Body of pancreas (tissue), 4 donors: ENCODE results near the gene WWOX.

ENCODE experiments used
- CTCF ChIP-seq, 7 experiments: fragments of 450-650 bp in 4 of 7; fragments of 200-600 bp in 3 of 7; sonication (generic) in 3 of 7; IDR thresholded peaks; one replicate each; pipeline ENCODE4 v1.5.1; 2016 to 2019; ENCODE audit warnings: antibody characterized with exemption in 7 of 7
- POLR2A ChIP-seq, 3 donors: fragments of 450-650 bp; IDR thresholded peaks; one replicate each; pipeline ENCODE4 v1.6.1; 2016; ENCODE audit warnings: antibody characterized with exemption in 3 of 3, mild to moderate bottlenecking in 2 of 3

- no peak for TF ChIP-seq CTCF (IDR thresholded peaks at IDR 0.05)
- TF ChIP-seq POLR2A (IDR thresholded peaks at IDR 0.05), result no peak
These were observed 899.4 kb downstream of the WWOX start for GRCh38 chr16:78998879-78999278.
